Stimulated activated CD8-positive, alpha-beta memory T cell treated with anti-CD3 and anti-CD28 coated beads, Interleukin-12 subunit alpha, Interleukin-12 subunit beta, amount 100 ng/mL, for 24 hours (primary cell): ENCODE results near the gene CTNNA2.

Experiments used
- DNase-seq: peaks from one replicate; pipeline ENCODE4 v3.0.0-alpha.2; 2020; ENCODE audit errors: extremely low read depth

The CTNNA2 gene

DNA sequence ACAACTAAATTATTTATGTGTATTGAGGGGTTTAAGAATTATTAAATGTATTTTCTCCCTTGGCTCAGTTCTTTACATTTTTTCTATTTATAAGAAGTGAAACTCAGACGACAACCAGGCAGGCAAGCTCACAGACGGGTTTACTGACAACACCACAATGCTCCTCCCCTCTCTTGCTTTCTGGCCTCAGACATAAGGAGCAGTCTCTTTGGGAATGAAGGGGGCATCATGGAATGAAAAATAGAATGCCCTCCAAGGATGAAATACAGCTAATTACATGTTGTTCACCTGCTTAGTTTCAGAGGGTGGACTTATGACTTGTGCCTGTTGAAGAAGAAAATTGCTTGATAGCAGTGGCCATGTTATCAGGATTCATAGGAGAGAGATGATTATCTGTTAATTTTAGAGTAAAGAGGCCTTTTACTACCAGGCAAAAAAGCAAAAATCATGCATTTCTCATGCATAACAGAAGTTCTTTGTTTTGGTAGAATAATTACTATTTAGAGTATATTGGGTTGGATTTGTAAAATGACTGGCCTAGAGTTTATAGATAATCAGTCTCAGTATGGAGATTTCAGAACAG, 963.8 kb downstream of the CTNNA2 start:
- no peak for DNase-seq

DNA sequence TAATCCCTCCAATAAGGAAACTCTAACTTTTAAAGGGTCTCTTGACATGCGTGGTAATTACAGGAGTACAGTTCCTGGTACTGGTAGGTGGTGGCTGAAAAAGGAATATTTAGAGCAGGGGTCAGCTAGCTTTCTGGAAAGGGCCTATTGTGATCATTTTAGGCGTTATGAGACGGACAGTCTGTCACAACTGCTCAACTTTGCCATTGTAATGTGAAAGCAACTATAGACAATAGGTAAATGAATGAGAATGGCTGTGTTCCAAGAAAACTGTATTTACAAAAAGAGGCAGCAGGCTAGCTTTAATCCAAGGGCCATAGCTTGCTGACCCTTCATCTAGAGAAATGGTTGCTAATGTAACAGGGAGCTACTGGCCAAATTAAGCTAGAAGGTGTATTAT, 969.4 kb downstream of the CTNNA2 start:
- no peak for DNase-seq

DNA sequence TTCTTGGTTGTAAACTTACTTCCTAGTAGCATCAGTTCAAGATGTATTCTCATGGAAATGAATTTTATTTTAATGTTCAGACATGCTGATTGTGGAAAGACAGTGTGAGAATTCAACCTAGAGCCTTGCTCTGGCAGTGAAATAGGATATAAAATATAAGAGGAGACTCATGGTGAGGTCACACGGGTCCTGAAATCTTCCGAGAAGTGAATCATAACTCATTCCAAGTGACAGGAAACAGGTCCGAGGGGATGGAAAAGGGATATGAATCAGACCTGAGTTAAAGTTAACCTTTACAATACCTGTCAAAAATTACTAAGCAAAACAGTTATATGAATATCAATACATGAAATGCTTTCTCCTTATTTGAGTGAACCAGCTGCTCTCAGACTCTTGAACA, 976.9 kb downstream of the CTNNA2 start:
- DNase-seq, result no peak

DNA sequence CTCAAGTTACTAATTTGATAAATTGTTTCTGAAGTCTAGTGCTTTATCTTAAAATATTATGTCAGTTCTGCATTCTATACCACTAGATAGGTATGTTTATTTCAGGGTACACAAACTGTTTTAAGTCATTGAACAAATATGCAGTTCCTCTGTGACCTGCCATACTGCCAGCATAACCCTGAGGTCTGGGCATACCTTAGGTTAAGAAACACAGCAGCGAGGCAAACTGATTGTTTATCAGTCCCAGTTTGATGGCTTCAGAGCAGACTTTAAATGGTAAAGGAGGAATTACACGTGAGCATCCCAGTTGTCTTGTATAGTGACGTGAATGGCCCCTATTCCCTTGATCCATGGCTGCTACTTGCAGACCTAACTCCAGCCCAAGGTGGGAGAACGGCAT, 978.1 kb downstream of the CTNNA2 start:
- no peak for DNase-seq

DNA sequence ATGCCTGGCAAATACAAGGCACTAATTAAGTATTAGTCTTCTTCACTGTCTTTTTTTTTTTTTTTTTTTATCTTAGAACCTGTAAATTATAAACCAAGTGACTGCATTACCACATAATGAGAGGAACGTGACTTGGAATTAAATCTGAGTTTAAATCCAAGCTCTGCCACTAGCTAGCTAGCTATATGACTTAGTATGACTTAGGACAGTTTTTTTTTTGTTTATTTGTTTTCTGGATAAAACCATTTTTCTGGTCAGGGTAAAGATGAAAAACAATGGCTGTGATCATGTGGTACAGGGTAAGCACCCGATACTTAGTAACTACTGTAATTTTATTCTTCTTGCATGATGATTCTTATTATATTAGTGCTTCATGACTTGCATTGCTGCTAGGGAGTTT, 983.5 kb downstream of the CTNNA2 start:
- DNase-seq, result no peak

DNA sequence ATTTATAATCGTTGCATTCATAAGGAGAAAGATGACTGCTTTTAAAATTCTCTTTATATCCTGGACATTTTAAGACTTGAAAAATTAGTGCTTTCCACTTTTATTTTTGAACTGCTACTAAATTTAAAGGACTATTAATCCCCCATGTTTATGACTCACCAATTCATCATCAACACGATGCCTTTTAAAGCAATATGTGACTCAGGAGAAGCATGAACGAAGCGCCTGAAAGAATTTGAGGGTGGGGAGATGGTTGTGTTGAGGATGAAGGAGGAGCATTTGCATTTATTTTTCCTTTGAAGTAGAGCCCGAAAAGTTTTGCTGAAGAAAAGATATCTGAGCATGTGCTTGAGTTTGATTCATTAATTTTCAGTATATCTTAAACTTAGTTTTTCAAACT, 983.9 kb downstream of the CTNNA2 start:
- no peak for DNase-seq

DNA sequence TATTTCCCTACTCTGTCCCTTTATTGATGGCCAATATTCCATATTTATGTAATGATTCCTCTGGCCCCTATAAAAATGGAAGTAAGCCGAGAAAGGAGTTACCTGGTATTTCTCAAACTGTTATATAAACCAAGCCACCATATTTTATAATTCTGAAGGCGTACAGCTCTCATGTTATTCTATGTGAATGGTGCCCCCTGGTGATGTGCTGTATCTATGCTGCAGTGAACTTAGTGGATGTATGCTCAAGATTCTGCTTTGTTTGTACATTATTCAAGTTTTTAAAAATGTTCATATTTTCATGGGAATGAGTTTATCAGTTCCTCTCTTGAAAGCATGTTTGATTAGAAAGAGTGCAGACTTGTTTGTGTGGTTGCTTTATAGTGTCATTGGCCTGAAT, 986.2 kb downstream of the CTNNA2 start:
- no peak for DNase-seq

DNA sequence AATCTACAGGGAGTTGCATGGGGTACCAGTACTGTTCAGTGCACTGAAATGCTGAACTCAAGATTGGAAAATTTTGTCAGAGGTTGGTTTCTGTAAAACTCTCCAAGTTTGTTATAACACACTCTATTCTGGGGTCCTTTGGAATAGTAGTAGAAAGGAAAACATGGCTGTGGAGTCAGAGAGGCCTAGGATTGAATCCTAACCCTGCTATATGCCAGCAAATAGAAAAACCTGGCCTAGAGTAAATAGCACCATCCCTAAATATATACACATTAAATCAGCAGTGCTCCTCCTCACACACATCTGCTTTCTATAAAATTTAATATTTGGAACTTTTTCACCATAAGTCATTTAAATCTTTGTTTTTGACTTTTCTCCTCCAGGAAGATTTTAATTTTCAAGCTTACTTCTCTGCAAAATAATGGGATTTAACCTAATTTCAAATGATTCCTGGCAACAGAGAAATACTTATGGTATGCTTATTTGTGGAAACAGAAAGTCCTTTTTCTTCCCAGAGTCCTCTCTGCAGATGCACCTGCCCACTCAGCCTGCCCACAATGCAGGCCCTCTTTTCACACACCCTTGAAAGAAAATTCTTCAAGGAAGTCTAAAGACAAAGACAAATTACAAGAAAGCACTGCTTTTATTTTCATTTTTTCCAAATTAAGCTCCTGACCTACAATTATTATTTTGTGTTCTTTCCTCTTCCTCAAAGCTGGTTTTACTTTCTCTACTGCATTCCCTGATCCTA, 989.2 kb downstream of the CTNNA2 start:
- DNase-seq, result no peak

DNA sequence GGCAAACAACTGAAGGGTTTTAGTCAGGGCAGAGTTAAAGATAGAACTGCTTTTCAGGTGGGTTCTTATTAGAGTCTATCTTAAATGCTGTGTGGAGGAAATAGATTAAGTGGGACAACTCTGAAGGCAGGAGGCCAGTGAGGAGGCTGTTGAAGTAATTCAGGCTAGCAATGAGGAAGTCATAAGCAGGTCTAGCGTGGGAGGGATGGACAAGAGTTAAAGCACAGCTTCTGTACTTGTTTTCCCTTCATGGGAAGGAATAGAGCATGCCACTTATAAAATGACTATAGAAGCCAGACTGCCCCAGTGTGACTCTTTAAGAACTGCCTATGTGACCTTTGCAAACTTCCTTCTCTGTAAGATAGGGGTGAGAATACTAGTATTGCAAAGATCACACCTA, 993.7 kb downstream of the CTNNA2 start:
- no peak for DNase-seq

DNA sequence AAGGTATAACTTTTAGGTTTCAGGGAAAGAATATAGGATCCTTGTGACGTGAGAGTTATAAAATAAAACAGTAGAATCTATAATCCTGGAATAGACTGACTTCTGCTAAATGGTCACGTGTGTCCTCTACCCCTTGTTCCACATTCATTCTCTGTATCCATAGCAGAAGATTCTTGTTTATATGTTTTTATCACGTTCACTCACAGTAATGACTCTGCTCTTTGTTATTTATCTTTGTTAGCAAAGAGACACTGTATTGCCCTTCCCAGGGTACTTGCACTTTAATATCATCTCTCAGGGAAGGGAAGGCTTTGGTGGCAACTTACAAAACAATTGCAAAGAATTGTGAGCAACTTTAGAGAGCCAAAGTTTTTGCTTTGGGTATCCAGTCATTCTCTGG, 997.9 kb downstream of the CTNNA2 start:
- no peak for DNase-seq

DNA sequence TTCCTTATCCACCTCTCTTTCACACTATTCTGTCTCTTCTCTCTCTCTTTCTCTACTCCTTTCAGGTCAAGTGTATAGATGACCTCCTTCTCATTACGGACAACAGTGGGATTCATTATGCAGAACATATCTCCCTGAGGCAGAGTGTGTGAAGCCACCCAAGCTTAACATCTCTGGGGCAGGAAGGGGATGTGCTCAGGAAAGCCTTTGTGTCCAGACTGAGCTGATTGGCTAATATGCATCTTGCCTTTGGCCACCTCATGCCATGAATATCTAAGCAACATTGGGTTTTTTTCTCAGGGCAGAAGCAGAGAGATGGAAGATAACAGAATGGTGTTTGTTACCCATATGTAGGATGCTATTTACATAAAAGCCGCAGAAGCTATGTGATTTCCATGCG, 1003.1 kb downstream of the CTNNA2 start:
- no peak for DNase-seq

DNA sequence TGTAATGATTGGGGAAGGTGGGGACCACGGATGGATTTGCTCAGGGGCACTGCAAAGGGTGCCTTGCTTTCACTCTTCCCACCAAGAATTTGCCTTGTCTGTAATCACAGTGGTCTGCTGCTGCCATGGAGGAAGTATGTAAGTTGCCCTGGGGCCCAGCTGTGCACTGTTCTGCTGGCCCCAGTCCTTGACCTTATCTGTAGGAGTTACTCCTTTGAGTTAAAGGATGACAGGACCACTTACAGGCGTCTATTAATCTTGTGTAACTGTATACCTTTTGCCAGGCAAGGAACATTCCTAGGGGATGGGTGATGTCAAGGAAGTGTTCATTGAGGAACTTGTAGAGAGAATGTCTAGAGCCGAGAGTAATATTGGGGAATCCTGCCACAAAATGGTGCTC, 1004.5 kb downstream of the CTNNA2 start:
- no peak for DNase-seq

DNA sequence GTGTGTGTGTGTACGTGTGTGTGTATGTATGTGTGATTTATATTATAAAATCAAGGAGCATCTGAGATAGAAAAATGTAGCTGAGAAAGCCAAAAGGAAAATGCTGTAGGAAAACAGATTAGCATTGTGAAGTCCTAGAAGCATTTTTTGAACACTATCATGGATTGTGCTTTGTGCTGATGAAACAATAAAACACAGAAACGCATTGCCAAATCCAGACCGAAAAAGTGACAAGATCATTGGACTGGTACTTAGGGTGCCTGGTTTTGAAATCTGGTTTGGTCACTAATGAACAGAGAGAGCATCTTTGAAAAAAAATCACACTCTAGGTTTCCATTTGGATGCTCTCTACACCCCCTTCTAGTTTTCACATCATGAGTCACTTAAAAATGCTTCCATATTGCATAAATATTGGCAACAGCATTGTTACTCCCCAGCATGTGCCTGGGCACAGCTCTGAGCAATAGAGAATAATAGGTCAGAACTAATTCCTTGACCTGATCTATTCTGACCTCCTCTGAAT, 1006.3 kb downstream of the CTNNA2 start:
- DNase-seq, result no peak

DNA sequence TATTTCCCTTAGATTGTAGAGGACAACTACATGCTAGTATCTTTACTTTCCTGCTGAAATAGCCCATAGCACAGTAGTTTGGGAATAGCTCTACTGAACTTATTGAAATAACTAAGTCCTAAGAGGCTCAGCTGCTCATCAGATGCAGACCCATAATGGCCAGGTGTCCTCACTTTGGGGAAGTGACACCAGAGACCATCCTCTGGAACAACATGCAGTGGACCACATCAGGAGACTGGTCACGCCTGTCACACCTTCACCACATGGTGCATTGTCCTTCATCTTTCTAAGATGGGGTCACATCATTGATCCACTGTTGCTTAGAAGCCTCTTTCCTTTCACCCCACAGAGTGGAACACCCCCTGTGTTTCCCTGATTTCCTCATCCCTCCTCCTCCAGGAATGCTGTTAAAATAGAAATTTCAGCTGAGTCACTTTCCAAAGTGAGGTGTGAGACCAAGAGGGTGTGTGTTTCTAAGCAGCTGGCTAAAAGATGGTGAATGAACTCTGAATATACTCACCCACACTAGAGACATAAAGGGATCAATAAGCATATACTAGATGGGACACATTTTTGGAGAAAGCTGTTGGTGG, 1006.9 kb downstream of the CTNNA2 start:
- no peak for DNase-seq

DNA sequence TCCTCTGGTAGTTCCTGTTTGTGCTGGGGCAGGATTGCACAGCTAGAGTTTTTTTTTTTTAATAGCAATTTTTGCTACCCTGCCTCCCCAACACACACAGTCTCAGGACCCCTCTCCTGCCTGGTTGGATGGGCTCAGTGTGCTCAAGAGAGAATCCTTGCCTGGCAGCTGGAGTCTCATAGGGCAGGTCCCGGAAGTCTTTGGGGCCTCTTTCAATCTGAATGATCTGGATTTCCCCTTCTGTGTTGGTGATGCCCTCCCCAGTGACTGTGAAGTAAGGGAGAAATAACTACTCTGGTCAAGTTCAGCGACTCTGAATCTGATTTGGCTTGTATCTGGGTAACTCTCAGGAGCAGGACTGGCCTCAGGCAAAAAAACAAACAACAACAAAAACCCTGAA, 1012.3 kb downstream of the CTNNA2 start:
- no peak for DNase-seq

DNA sequence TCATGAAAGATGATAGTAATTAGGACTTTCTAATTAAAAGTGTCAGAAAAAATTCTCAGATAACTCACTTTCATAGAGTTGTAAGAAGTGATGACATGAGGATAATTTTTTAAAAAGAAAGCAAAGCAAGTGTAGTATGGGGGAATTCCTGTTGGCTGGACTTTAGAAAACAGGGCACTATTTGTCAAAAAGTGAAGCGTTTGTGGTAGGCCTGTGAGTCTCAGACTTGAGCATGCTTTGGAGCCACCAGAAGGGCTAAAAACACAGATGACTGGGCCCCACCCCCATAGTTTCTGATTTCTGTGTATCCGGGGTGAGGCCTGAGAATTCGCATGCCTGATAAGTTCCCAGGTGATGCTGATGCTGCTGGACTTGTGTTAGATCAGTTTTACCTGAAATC, 1014.3 kb downstream of the CTNNA2 start:
- DNase-seq, result no peak

DNA sequence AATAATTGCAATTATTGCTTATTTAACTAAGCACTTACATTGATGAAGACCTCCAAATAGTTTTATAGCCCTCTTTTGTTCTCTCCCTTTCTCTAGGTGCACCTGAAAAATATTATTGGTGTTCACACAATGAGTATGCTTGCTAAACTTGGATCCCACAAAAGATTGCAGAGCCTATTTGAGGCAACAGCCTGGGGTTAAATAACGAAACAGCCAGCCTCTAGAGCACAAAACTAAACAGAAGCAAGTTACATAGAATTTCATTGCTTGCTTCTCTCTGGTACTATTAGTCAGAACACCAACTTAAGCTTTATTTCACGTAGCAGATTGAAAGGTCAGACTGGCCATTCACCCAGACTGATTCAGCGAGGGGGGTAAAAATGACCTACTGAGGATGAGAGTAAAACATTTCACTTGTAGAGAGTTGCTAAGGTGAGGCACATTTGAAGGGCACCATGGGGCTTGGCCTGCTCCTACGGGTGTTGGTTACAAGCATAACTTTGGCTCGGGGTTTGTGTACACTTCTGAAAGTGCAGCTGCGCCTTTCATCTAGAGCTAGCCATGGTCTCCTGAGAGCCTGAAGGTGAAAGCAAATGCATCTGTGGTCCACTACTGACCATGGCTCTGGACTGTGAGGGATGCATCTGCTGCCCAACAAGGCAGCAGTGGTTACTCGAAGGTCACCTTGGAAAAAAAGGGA, 1016.8 kb downstream of the CTNNA2 start:
- DNase-seq, result no peak

DNA sequence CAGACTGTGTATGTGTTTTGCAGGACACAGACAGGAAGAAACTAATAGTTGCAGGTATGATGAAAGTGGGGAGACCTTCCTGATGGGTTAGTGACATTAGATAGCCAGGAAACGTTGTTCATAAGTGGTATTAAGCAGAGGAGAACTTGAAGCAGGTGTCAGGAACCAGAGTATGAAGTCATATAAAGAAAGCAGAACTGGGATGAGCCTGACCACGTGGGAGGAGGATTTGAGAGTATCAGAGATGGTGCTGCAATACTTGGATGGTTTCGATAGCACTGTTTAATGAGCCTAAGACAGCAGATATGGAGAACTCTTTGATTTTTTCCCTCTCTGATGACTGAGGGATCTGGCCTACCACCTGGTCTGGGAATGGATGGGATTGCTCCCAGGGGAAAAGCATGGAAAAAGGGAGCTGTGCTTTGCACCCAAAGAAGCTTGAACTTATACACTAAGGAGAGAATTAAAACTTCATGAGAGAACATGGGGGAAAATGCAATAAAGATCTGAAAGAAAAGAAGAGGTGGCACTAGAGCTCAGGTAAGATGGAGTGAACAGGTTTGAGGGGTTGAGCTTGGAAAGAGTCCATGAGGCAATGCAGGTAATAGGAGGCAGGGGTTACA, 1017.7 kb downstream of the CTNNA2 start:
- no peak for DNase-seq

DNA sequence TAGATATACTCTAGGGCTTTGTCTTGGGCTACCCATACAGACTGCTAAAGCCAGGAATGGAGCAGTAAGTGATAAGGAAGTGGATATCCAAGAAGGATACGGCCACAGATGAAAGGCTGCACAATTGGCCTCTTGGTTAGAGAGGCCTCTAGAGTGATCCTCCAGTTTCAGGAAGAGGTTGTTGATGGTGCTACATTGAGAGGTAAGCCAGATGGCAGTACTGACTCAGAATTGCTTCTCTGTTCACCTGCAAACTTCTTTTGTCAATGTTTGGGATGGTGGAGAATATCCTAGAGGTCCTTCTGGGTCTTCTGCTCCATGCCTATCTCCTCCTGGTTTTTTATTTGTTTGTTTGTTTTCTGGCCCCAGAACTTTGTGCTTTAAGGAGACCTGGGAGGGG, 1018.5 kb downstream of the CTNNA2 start:
- DNase-seq, result no peak

DNA sequence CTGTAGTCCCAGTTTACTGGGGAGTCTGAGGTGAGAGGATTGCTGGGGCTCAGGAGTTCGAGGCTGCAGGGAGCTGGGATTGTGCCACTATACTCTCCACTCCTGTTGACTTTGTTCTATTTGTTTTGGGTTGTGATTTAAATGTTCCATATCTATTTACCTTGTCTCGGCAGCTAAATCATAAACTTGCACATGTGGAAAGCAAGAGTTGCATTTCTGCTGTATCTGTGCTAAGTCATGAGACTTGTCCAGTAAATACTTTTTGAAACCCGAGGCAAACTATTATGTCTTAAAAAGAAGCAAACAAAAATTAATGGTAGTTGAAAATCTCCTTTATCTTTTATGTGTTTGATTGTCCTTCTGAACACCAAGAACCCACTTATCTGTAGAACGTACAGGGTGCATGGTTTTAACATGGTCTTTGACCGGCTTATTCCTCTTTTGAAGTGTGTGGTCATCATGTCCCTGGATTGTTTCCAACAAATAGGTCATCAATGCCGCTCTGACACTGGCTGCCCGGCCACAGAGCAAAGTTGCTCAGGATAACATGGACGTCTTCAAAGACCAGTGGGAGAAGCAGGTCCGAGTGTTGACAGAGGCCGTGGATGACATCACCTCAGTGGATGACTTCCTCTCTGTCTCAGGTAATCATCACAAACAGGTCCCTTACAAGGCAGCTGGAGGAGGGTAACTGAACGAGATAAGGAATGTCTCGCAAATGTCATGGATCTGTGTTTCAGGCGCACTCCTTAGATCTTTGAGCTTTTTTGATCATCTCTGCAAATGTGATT, 1032.8 kb downstream of the CTNNA2 start:
- no peak for DNase-seq

DNA sequence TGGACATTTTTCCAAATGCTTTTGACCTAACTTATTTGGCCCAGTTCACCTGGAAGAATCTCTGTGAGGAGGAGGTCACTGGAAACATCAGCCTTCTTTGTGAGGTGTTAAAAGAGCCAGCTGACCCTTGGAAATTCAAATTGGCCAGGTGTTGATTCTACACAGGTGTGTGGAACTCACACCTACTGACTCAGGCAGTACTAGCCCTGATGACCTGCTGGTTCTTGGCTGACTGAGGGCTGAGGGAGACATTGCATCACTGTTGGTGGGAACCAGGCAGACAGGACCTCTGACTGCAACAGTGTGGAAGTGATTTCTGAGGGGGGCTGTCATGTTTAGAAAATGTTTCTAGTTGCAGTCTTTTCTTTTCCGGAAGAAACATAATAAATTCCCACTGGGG, 1033.9 kb downstream of the CTNNA2 start:
- no peak for DNase-seq
